Endodermal cell (in vitro differentiated cells): Measurements from ENCODE around the gene ZFYVE28. TPM values are rescaled to one million over a fixed set of nuclear protein-coding genes. Genes with fewer than 3 reads are reported as not detected.

Experiments
- DNase-seq: peaks from one replicate; pipeline ENCODE4 v3.0.0-alpha.2; 2017
- H3K27ac ChIP-seq: 2 replicates; pipeline ENCODE4 v1.5.1; 2013; ENCODE audit warnings: mild to moderate bottlenecking, low read depth, low read length, moderate library complexity
- H3K27me3 ChIP-seq: 2 replicates; pipeline ENCODE4 v1.6.1; 2013; ENCODE audit warnings: mild to moderate bottlenecking, low read length, moderate library complexity; ENCODE audit not compliant: insufficient read depth, control insufficient read depth, poor library complexity, severe bottlenecking
- H3K36me3 ChIP-seq: 2 replicates; pipeline ENCODE4 v1.7.0; 2013; ENCODE audit warnings: mild to moderate bottlenecking, low read length, moderate library complexity; ENCODE audit not compliant: control insufficient read depth, insufficient read depth
- H3K4me1 ChIP-seq: one replicate; pipeline ENCODE4 v1.7.0; 2013; ENCODE audit warnings: low read length; ENCODE audit not compliant: control insufficient read depth, insufficient read depth
- H3K4me3 ChIP-seq: 2 replicates; pipeline ENCODE4 v1.5.1; 2013; ENCODE audit warnings: mild to moderate bottlenecking, low read length, moderate library complexity
- H3K9ac ChIP-seq: 2 replicates; pipeline ENCODE4 v1.6.1; 2013; ENCODE audit warnings: mild to moderate bottlenecking, low read length, moderate library complexity; ENCODE audit not compliant: poor library complexity, severe bottlenecking; ENCODE audit errors: extremely low read depth
- H3K9me3 ChIP-seq: 2 replicates; pipeline ENCODE4 v1.6.1; 2013; ENCODE audit warnings: mild to moderate bottlenecking, low read length, moderate library complexity; ENCODE audit not compliant: control insufficient read depth
- H3K27ac Mint-ChIP-seq: 2 replicates; pipeline ENCODE4 v1.8.0; 2020; ENCODE audit warnings: mixed read lengths
- H3K27me3 Mint-ChIP-seq: 2 replicates; pipeline ENCODE4 v1.8.0; 2021; ENCODE audit warnings: mild to moderate bottlenecking, mixed read lengths; ENCODE audit not compliant: insufficient read depth
- H3K36me3 Mint-ChIP-seq: 2 replicates; pipeline ENCODE4 v1.8.0; 2020; ENCODE audit warnings: low read depth, mixed read lengths
- H3K4me1 Mint-ChIP-seq: 2 replicates; pipeline ENCODE4 v1.8.0; 2020; ENCODE audit warnings: mixed read lengths
- H3K4me3 Mint-ChIP-seq: 2 replicates; pipeline ENCODE4 v1.8.0; 2020; ENCODE audit warnings: mild to moderate bottlenecking, moderate library complexity, mixed read lengths
- H3K9me3 Mint-ChIP-seq: 2 replicates; pipeline ENCODE4 v1.8.0; 2020; ENCODE audit warnings: mild to moderate bottlenecking, mixed read lengths
- CTCF ChIP-seq: fragments of 200-600 bp; sonication (generic); conservative IDR thresholded peaks from 2 replicates; pipeline ENCODE4 v1.5.0; 2021; ENCODE audit warnings: antibody characterized with exemption, mild to moderate bottlenecking
- WGBS, 2 experiments: methylation state at CpG; one replicate each; pipeline versions ENCODE4 v1.1.5 to v1.1.7; 2013; ENCODE audit warnings: missing lambda C conversion rate in 2 of 2, mixed read lengths in 1 of 2; ENCODE audit not compliant: insufficient coverage in 1 of 2, insufficient read length in 1 of 2; 5-methylcytosine and 5-hydroxymethylcytosine counted together
- total RNA-seq, 2 donors: library from RNA; stranded (reverse); fragmentation: NEBNext Ultra II Directional in 1 of 2; extraction: Animal tissue kit (Norgen Biotek cat#: 25700) in 1 of 2; gene quantifications; 2 replicates in 1 of 2; 3 replicates in 1 of 2; pipeline ENCODE4 v1.2.1, GENCODE V29; 2021

ZFYVE28 gene
- total RNA-seq, 2 donors from 2014 or later, result 0.73 to 1.6 TPM

- H3K27ac Mint-ChIP-seq, result no peak overlapping the region
- no peak overlapping the region for H3K4me3 Mint-ChIP-seq
- no peak overlapping the region for H3K27ac ChIP-seq
- peak; percentile 53 for DNase-seq
- H3K9me3 ChIP-seq, result peaks cover 18% of the 10 kb centered on the region
- peaks cover 3% of the 10 kb centered on the region for H3K4me1 ChIP-seq
- peaks cover 4% of the 10 kb centered on the region for H3K36me3 Mint-ChIP-seq
- peaks cover 11% of the 10 kb centered on the region for H3K36me3 ChIP-seq
- WGBS, 2 experiments, result 90 to 92% methylated on average over 5 of the region's 5 CpGs
- H3K4me1 Mint-ChIP-seq, result peaks cover 26% of the 10 kb centered on the region
- H3K27me3 ChIP-seq, result no peaks in the 10 kb centered on the region
- H3K27me3 Mint-ChIP-seq, result no peaks in the 10 kb centered on the region
- H3K9me3 Mint-ChIP-seq, result peaks cover 19% of the 10 kb centered on the region
- TF ChIP-seq CTCF, result peak; percentile 38
- no peak overlapping the region for H3K9ac ChIP-seq
- no peak overlapping the region for H3K4me3 ChIP-seq
These were observed 174.6 kb downstream of the ZFYVE28 start for GRCh38 chr4:2243681-2244380.

GRCh38 chr4:2241410-2242353, 176.8 kb downstream of the ZFYVE28 start, which contains the start of the genes HAUS3 and POLN:
Gene HAUS3 (minus strand): TSS chr4:2242121. CDS start chr4:2240946, 1,175 bp downstream.
Gene POLN (minus strand): TSS chr4:2242121. CDS start chr4:2229231, 12,890 bp downstream.
- peak within 1 kb of the TSS; percentile 85 for H3K27ac Mint-ChIP-seq
- peak; percentile 30 for TF ChIP-seq CTCF
- Histone ChIP-seq H3K27ac (no peak within 1 kb of the TSS), H3K27me3 (no peaks in the 10 kb centered on the region), H3K4me3 (peak within 1 kb of the TSS; percentile 97), H3K9me3 (peaks cover 18% of the 10 kb centered on the region), H3K4me1 (peaks cover 3% of the 10 kb centered on the region), H3K9ac (peak within 1 kb of the TSS; percentile 71), H3K36me3 (peaks cover 26% of the 10 kb centered on the region)
- peaks cover 9% of the 10 kb centered on the region for H3K36me3 Mint-ChIP-seq
- H3K9me3 Mint-ChIP-seq, result peaks cover 19% of the 10 kb centered on the region
- H3K4me1 Mint-ChIP-seq, result peaks cover 30% of the 10 kb centered on the region
- WGBS, 2 experiments, result 0% methylated on average over 35 to 87 of the region's 88 CpGs
- no peaks in the 10 kb centered on the region for H3K27me3 Mint-ChIP-seq
- peak within 1 kb of the TSS; percentile 86 for H3K4me3 Mint-ChIP-seq
- peak; percentile 99 for DNase-seq

GRCh38 chr4:2241003-2241402, 177.4 kb downstream of the ZFYVE28 start:
- peaks cover 13% of the 10 kb centered on the region for H3K36me3 Mint-ChIP-seq
- peak overlapping the region; percentile 71 for H3K9ac ChIP-seq
- no peak for DNase-seq
- no peak overlapping the region for H3K27ac ChIP-seq
- no peak for TF ChIP-seq CTCF
- H3K4me1 Mint-ChIP-seq, result peaks cover 30% of the 10 kb centered on the region
- peaks cover 31% of the 10 kb centered on the region for H3K36me3 ChIP-seq
- H3K27me3 Mint-ChIP-seq, result no peaks in the 10 kb centered on the region
- H3K9me3 ChIP-seq, result peaks cover 18% of the 10 kb centered on the region
- H3K4me3 Mint-ChIP-seq, result peak overlapping the region; percentile 86
- no peaks in the 10 kb centered on the region for H3K27me3 ChIP-seq
- peaks cover 19% of the 10 kb centered on the region for H3K9me3 Mint-ChIP-seq
- peaks cover 3% of the 10 kb centered on the region for H3K4me1 ChIP-seq
- peak overlapping the region; percentile 85 for H3K27ac Mint-ChIP-seq
- 25 to 29% methylated on average over 4 to 7 of the region's 7 CpGs for WGBS, 2 experiments
- H3K4me3 ChIP-seq, result peak overlapping the region; percentile 97
